IMR-90 (cell line): Measurements from ENCODE around the gene ZNF646. TPM values are rescaled to one million over a fixed set of nuclear protein-coding genes. Genes with fewer than 3 reads are reported as not detected.

Experiments used
- ATAC-seq: fragments of 200-7000 bp; cut with Tn5 transposase; 2 replicates; pipeline ENCODE4 v1.9.1; 2020; ENCODE audit warnings: low read depth, mild to moderate bottlenecking, moderate library complexity
- BruUV-seq: library from RNA; stranded (reverse); fragments of 400-500 nt; replicated peaks from 2 replicates; lab custom pipeline; 2021; lab: Mats Ljungman, UMichigan
- CTCF ChIA-PET: fragments of 300-600 bp; formaldehyde crosslinking; extraction: SDS; loops from one replicate; lab custom pipeline; 2021; ENCODE audit warnings: antibody characterized with exemption; lab: Yijun Ruan, JAX
- POLR2A ChIA-PET: fragments of 300-600 bp; sonication (Branson Sonifier 250); formaldehyde crosslinking; loops from one replicate; lab custom pipeline; 2022; ENCODE audit warnings: antibody characterized with exemption; ENCODE audit not compliant: unreplicated experiment; lab: Charles Lee
- DNase-seq: peaks from one replicate; pipeline ENCODE4 v3.0.0; 2013
- H2AFZ ChIP-seq: replicated peaks from 2 replicates; pipeline ENCODE3; 2013; ENCODE audit warnings: low read length, mild to moderate bottlenecking; ENCODE audit not compliant: poor library complexity
- H2AK5ac ChIP-seq: 2 replicates; pipeline ENCODE4 v1.6.1; 2013; ENCODE audit warnings: low read depth, low read length, inconsistent platforms
- H2AK9ac ChIP-seq: replicated peaks from 2 replicates; pipeline ENCODE3; 2013; ENCODE audit warnings: mild to moderate bottlenecking, low read depth, low read length, moderate library complexity; ENCODE audit not compliant: poor library complexity
- H2BK120ac ChIP-seq: 2 replicates; pipeline ENCODE4 v1.6.1; 2013; ENCODE audit warnings: low read depth, low read length, inconsistent platforms
- H2BK15ac ChIP-seq: 3 replicates; pipeline ENCODE4 v1.6.1; 2013; ENCODE audit warnings: low read depth, low read length, inconsistent platforms
- H2BK20ac ChIP-seq: 2 replicates; pipeline ENCODE4 v1.6.1; 2013; ENCODE audit warnings: low read depth, mild to moderate bottlenecking, inconsistent platforms, low read length, moderate library complexity
- H2BK5ac ChIP-seq: 2 replicates; pipeline ENCODE4 v1.6.1; 2013; ENCODE audit warnings: mild to moderate bottlenecking, low read depth, low read length, inconsistent platforms; ENCODE audit not compliant: poor library complexity, severe bottlenecking
- H3K14ac ChIP-seq: replicated peaks from 2 replicates; pipeline ENCODE4 v1.6.1; 2013; ENCODE audit warnings: low read depth, low read length, inconsistent platforms
- H3K18ac ChIP-seq: 2 replicates; pipeline ENCODE4 v1.6.1; 2013; ENCODE audit warnings: low read depth, low read length, control low read depth
- H3K23ac ChIP-seq: 2 replicates; pipeline ENCODE4 v1.6.1; 2013; ENCODE audit warnings: low read depth, low read length, inconsistent platforms
- H3K27ac ChIP-seq: 2 replicates; pipeline ENCODE4 v1.5.1; 2013; ENCODE audit warnings: mild to moderate bottlenecking, control low read depth, low read length; ENCODE audit not compliant: insufficient read depth
- H3K27me3 ChIP-seq: 2 replicates; pipeline ENCODE4 v1.6.1; 2013; ENCODE audit warnings: low read length; ENCODE audit not compliant: control insufficient read depth, insufficient read depth
- H3K36me3 ChIP-seq: 2 replicates; pipeline ENCODE4 v1.6.1; 2013; ENCODE audit warnings: low read length, mixed read lengths; ENCODE audit not compliant: control insufficient read depth, insufficient read depth
- H3K4ac ChIP-seq: 2 replicates; pipeline ENCODE4 v1.6.1; 2013; ENCODE audit warnings: low read depth, low read length, inconsistent platforms
- H3K4me1 ChIP-seq: 2 replicates; pipeline ENCODE4 v1.6.1; 2013; ENCODE audit warnings: low read length, mixed read lengths; ENCODE audit not compliant: control insufficient read depth, insufficient read depth
- H3K4me2 ChIP-seq: 2 replicates; pipeline ENCODE4 v1.6.1; 2013; ENCODE audit warnings: low read depth, mild to moderate bottlenecking, control low read depth, low read length, moderate library complexity
- H3K4me3 ChIP-seq: 2 replicates; pipeline ENCODE4 v1.5.1; 2013; ENCODE audit warnings: low read depth, mild to moderate bottlenecking, control low read depth, low read length, moderate library complexity; ENCODE audit not compliant: insufficient read depth
- H3K56ac ChIP-seq: 2 replicates; pipeline ENCODE4 v1.6.1; 2013; ENCODE audit warnings: low read length, inconsistent platforms; ENCODE audit not compliant: insufficient read depth; ENCODE audit errors: extremely low read depth
- H3K79me1 ChIP-seq, 2 experiments: 2 replicates each; pipeline ENCODE4 v1.6.1; 2013; ENCODE audit warnings: low read length in 2 of 2, inconsistent platforms in 1 of 2, low read depth in 1 of 2
- H3K9ac ChIP-seq: 2 replicates; pipeline ENCODE4 v1.6.1; 2013; ENCODE audit warnings: low read depth, low read length, control low read depth
- H3K9me1 ChIP-seq: 2 replicates; pipeline ENCODE4 v1.6.1; 2013; ENCODE audit warnings: low read length, inconsistent platforms; ENCODE audit not compliant: insufficient read depth
- H3K9me3 ChIP-seq: 2 replicates; pipeline ENCODE4 v1.6.1; 2013; ENCODE audit warnings: low read length; ENCODE audit not compliant: control insufficient read depth, insufficient read depth
- H4K20me1 ChIP-seq: 2 replicates; pipeline ENCODE4 v1.6.1; 2013; ENCODE audit warnings: low read length, inconsistent platforms; ENCODE audit not compliant: insufficient read depth
- H4K5ac ChIP-seq: 2 replicates; pipeline ENCODE4 v1.6.1; 2013; ENCODE audit warnings: mild to moderate bottlenecking, low read depth, low read length, control low read depth
- H4K8ac ChIP-seq, 2 experiments: 2 replicates each; pipeline ENCODE4 v1.6.1; 2013; ENCODE audit warnings: low read depth in 2 of 2, low read length in 2 of 2, control low read depth in 1 of 2, inconsistent platforms in 1 of 2
- H4K91ac ChIP-seq: 2 replicates; pipeline ENCODE4 v1.6.1; 2013; ENCODE audit warnings: low read depth, low read length, inconsistent platforms; ENCODE audit not compliant: insufficient read depth
- BHLHE40 ChIP-seq: fragments of 150-350 bp; IDR thresholded peaks from 2 replicates; pipeline ENCODE4 v1.6.1; 2016; ENCODE audit warnings: mild to moderate bottlenecking, low read depth, low read length
- FOS ChIP-seq: fragments of 150-350 bp; IDR thresholded peaks from 2 replicates; pipeline ENCODE4 v1.6.1; 2016; ENCODE audit warnings: low read depth, low read length
- RFX5 ChIP-seq: IDR thresholded peaks from 2 replicates; pipeline ENCODE4 v1.8.0; 2012; ENCODE audit warnings: low read depth, mild to moderate bottlenecking, low read length, moderate library complexity
- USF2 ChIP-seq: fragments of 150-350 bp; IDR thresholded peaks from 2 replicates; pipeline ENCODE4 v1.6.1; 2017; ENCODE audit warnings: mild to moderate bottlenecking, antibody characterized with exemption, low read length, low read depth
- WGBS, 2 experiments: methylation state at CpG; one replicate each; pipeline versions ENCODE4 v1.1.5 to v1.1.7; 2013; ENCODE audit warnings: missing lambda C conversion rate in 2 of 2; ENCODE audit not compliant: insufficient read length in 1 of 2; ENCODE audit errors: extremely low coverage in 2 of 2; 5-methylcytosine and 5-hydroxymethylcytosine counted together
- dilution Hi-C: fragments of 300-500 bp; cut with HindIII; formaldehyde crosslinking; loops from one replicate; pipeline ENCODE4 v1.14.3; 2018; ENCODE audit warnings: low sequenced_read_pairs; ENCODE audit not compliant: unreplicated experiment
- in situ Hi-C: fragments of 300-500 bp; cut with MboI; formaldehyde crosslinking; loops from 3 replicates; pipeline ENCODE4 v1.14.3; 2019; ENCODE audit warnings: low sequenced_read_pairs, inconsistent platforms, mixed read lengths
- intact Hi-C: fragments of 100-400 bp; cut with micrococcal nuclease; formaldehyde crosslinking; loops from 2 replicates; pipeline ENCODE4 v1.10.0; 2022
- polyA plus RNA-seq, 3 experiments: library from polyadenylated mRNA; depleted of rRNA; stranded (reverse); fragments of >200 nt; gene quantifications; 2 replicates each; pipeline ENCODE4 v1.2.3, GENCODE V29; 2012; ENCODE audit warnings: low replicate concordance in 1 of 3
- total RNA-seq: library from RNA; depleted of rRNA; stranded (reverse); fragments of >200 nt; gene quantifications from 2 replicates; pipeline ENCODE4 v1.2.3, GENCODE V29; 2012

Gene ZNF646
- total and polyA plus RNA-seq, 2 of the 4 experiments (the other 2 are of a cell fraction): 4.9 to 6.8 TPM

- no peak for TF ChIP-seq RFX5
- TF ChIP-seq USF2: no peak
- no peak for TF ChIP-seq FOS
- TF ChIP-seq BHLHE40: no peak
- Histone ChIP-seq H3K79me1 (peaks cover 28 to 55% of the 10 kb centered on the region in 2 experiments), H3K27me3 (no peaks in the 10 kb centered on the region), H3K4me1 (0 out of 2 replicates have a peak, but pooled peaks cover 3% of the 10 kb centered on the region), H4K5ac (no peak overlapping the region), H3K14ac (no peak overlapping the region), H3K9ac (no peak overlapping the region), H2AK5ac (no peak overlapping the region), H2BK15ac (no peak overlapping the region), H3K9me1 (peaks cover 8% of the 10 kb centered on the region), H4K20me1 (peaks cover 9% of the 10 kb centered on the region), H4K91ac (no peak overlapping the region), H2BK120ac (no peak overlapping the region), H2AFZ (no peak overlapping the region), H3K4me2 (no peak overlapping the region), H3K4ac (no peak overlapping the region), H4K8ac (no peak overlapping the region), H3K27ac (no peak overlapping the region), H3K4me3 (no peak overlapping the region), H2BK20ac (no peak overlapping the region), H3K23ac (no peak overlapping the region), H3K9me3 (no peaks in the 10 kb centered on the region), H3K18ac (no peak overlapping the region), H3K56ac (no peak overlapping the region), H3K36me3 (peaks cover 37% of the 10 kb centered on the region), H2AK9ac (no peak overlapping the region), H2BK5ac (no peak overlapping the region)
- 80% methylated on average over 1 of the region's 8 CpGs; no CpG with 5 or more reads in 1 of the 2 experiments for WGBS, 2 experiments
- ChIA-PET POLR2A (no interaction called here), CTCF (no interaction called here)
- no TSS peak for BruUV-seq
- in situ Hi-C loops: no loop called here
- ATAC-seq (no peak), DNase-seq (no peak)
- intact Hi-C loops: no loop called here
- dilution Hi-C loops: no loop called here
These were observed 40.2 kb downstream of the ZNF646 start for GRCh38 chr16:31114468-31114867.
